ENCODE results near the gene STX4.

The STX4 gene, protein sequence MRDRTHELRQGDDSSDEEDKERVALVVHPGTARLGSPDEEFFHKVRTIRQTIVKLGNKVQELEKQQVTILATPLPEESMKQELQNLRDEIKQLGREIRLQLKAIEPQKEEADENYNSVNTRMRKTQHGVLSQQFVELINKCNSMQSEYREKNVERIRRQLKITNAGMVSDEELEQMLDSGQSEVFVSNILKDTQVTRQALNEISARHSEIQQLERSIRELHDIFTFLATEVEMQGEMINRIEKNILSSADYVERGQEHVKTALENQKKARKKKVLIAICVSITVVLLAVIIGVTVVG

DNA sequence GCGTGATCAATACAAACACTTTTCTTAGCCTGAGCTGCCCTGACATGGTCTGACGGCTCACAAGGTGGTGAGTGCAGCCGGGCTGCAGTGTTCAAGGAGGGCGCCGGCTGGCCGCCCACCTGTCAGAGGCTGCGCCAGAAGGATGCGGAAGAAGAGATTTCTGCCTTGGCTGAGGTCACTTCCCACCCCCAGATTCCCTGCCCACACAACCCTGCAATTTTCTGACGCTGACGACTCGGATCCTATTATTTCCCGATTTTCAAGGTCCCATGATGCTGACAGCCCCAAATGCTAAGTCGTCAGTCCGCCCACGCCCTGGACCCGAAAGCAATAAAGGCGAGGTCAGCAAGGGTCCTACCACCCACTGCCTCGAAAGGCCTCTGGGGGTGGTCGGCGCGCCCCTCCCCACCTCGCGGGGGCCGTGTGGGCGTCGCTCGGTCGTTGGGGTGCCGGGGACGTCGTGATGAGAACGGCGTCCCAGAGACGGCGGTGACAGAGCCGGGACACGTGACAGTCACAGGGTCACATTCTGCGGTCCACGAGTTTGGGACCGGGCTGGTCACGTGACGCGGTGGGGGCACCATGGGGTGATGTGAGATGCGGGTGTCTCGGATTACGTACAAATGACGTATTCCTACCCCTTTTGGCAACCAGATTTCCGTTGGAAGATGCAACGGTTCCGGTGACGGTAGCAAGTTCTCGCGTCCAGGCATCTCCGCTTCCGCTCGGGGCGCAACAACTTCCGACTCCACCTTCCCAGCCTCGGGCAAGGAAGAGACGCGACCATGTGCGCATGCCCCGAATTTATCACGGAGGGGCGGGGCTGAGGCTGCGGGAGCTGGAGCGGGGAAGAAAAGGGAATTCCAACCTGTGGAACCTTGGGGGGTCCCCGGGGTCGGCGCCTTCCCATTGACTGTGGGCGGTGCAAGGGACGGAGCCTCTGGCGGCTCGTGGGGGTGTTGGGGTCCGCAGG, at the start of gene STX4:
Gene STX4 (plus strand): TSS at position 823 of the 973 bp plus-strand sequence. CDS start 248 bp downstream, outside the sequence.
- peak; percentile 96 for DNase-seq (ENCODE audit: low read depth)

DNA sequence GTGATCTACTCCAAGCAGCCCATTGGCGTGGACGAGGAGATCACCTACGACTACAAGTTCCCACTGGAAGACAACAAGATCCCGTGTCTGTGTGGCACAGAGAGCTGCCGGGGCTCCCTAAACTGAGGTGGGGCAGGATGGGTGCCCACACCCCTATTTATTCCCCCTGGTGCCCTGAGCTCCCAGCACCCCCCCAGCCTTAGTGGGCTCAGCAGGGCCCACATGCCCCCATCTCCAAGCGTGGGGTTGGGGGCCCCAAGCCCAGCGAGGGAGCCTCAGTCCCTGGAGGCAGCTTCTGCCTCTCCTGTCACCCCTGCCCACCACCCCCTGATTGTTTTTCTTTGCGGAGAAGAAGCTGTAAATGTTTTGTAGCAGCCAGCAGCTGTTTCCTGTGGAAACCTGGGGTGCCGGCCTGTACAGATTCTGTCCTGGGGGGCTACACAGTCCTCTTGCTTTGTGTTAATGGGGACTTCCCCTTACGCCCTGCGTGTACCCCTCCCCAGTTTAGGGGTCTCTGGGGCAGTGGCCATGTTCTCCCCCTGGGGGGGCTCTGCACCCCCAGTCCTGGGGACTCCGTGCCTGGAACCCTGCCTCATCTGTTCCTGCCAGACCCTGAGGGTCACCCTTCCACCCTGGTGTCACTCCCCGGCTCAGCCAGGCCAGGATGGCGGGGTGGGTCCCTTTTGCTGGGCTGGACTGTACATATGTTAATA, 49.3 kb upstream of the STX4 start:
- DNase-seq (ENCODE audit: low read depth), result no peak

DNA sequence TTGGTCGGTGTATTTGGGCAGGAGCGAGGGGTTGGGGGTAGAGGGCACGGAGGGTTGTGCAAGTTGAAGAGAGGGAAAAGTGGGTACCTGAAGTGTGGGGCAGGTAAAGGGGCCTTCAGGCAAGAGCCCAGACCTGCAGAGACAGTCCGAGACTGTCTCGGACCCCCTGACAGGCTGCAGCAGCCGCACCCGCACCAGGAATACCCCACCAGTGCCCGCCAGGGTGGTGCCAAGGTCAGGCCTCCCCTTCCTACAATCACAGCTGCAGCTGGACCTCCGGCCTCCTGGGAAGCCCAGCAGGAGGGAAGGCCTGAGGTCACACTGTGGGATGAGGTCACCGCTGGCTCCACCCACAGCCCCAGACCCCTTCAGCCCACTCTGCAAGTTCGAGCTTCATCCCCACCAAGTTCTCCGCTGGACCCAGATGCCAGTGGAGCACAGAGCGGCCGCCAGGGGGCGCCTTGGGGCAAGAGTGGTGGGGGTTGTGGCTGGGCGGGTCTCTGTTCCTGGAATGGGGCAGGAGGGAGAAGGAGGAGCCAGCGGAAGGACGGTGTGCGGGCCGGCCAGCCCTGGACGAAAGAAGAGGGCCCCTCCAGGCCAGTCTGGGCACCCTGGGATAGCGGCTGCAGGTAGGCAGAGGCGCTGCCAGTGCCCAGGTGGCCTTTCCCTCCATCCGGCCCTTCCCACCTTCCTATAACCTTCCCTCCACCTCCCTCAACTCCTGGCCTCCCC, 48.5 kb upstream of the STX4 start, which contains the start of gene HSD3B7:
Gene HSD3B7 (plus strand): TSS at position 539 of the 732 bp plus-strand sequence. CDS start 452 bp downstream, outside the sequence.
- DNase-seq (ENCODE audit: low read depth), result peak; percentile 58

DNA sequence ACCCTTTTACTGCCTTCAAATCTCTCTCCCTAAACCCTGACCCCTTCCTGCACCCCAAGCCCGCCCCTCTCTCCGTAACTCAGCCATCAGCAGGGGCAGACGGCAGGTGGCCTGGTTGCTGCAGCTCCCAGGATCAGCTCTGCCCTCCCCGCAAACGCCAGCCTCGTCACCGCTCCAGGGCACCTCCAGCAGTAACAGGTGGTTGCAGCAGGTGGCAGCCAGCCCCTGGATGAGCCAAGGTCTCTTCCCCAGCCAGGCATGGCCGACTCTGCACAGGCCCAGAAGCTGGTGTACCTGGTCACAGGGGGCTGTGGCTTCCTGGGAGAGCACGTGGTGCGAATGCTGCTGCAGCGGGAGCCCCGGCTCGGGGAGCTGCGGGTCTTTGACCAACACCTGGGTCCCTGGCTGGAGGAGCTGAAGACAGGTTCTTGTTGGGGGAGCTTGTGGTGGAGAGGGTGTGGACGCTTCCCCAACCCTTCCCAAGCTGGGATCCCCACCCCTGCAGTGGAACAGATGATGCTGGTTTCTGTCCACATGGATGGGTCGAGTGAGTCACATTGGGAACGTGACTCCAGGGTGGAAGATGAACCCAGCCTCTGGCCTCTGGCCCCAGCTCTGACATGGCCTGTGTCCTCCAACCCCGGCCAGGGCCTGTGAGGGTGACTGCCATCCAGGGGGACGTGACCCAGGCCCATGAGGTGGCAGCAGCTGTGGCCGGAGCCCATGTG, 47.8 kb upstream of the STX4 start:
- DNase-seq (ENCODE audit: low read depth), result peak; percentile 54

DNA sequence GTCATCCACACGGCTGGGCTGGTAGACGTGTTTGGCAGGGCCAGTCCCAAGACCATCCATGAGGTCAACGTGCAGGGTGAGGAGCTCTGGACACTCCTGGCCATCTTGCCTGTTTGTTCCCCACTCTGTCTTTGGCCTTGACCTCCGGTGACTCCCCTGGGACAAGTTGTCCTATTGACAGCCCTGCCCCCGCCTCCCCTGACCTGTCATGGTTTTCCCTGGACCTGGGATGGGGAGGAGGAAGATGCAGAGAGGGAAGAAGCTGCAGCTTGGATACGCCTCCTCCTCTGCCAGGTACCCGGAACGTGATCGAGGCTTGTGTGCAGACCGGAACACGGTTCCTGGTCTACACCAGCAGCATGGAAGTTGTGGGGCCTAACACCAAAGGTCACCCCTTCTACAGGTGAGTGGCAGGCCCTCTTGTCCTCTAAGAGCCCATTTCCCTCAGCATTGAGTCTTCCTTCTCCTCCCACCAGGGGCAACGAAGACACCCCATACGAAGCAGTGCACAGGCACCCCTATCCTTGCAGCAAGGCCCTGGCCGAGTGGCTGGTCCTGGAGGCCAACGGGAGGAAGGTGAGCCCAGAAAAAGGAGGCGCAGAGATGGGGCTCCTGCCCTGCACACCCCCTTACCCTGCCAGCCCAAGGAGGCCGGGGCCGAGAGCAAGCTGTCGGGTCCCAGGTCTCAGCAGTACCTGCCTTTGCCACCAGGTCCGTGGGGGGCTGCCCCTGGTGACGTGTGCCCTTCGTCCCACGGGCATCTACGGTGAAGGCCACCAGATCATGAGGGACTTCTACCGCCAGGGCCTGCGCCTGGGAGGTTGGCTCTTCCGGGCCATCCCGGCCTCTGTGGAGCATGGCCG, 47.0 kb upstream of the STX4 start:
- no peak for DNase-seq (ENCODE audit: low read depth)

DNA sequence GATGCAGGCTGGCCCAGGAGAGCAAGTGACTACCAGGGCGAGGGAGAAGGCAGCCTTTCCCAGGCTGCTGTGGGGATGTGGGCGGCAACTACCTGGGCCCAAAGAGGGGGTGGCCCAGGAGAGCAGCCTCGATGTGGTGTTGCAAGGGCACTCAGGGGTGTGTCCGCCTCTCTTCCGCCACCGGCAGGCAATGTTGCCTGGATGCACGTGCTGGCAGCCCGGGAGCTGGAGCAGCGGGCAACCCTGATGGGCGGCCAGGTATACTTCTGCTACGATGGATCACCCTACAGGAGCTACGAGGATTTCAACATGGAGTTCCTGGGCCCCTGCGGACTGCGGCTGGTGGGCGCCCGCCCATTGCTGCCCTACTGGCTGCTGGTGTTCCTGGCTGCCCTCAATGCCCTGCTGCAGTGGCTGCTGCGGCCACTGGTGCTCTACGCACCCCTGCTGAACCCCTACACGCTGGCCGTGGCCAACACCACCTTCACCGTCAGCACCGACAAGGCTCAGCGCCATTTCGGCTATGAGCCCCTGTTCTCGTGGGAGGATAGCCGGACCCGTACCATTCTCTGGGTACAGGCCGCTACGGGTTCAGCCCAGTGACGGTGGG, 45.7 kb upstream of the STX4 start:
- no peak for DNase-seq (ENCODE audit: low read depth)

DNA sequence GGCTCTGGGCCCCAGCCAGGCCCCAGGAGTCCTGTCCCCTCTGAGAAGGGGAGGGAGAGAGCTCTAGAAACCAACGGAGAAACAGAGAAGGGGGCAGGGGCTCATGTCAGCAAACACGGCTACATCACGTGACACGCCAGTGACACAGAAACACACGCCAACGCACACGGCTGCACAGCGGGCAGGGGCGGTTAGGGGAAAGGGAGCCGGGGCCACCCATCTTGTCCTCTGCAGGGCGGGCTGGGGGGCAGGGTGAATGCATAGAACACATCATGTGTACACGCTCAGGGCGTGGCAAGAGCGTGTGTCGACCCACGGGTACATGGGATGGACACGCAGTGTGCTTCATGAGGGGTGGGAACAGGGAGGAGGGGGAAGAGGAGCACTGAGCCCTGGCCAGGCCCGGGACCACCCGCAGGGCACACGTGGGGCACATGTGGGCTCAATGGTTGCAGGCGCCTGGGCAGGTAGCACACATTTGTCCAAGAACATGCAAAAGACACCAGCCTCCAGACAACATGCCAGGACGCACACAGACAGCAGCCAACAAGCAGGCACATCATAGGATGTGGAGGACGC, 43.8 kb upstream of the STX4 start:
- DNase-seq (ENCODE audit: low read depth), result no peak

DNA sequence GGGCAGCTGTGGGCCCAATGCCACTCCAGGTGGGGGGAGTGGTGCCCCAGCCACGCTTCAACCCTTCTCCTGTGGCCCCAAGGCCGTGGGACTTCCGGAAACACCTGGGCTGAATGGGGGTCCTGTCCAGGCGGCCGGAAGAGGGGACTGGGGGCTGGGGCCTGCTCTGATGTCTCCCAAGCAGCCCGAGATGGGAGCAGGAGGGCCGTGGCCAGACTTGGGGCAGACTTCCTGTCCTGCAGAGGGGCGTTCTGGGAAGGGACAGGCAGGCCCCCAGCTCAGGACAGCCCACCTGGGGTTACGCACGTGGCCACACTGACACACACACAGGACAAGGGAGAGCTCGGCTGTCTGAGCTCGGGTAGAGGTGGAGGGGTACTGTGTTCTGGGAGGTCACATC, 43.3 kb upstream of the STX4 start:
- DNase-seq (ENCODE audit: low read depth), result no peak

DNA sequence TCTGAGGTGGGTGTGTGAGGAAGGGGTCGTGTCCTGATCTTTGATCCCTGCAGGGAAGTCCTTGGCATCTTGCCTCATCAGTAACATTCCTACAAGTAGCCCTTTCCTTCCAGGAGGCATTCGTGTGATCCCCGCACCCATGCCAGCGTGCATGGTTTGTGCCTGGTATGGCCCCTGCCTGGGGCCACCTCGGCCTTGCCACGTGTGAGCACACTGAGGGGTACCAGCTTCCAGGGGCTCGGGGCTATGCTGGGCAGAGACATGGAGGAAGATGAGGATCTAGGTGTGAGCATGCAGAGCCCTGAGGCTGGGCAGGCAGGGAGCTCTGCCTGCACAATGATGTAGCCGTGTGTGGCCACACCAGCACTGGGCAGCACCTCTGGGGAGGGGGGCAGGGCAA, 42.3 kb upstream of the STX4 start:
- DNase-seq (ENCODE audit: low read depth), result no peak

DNA sequence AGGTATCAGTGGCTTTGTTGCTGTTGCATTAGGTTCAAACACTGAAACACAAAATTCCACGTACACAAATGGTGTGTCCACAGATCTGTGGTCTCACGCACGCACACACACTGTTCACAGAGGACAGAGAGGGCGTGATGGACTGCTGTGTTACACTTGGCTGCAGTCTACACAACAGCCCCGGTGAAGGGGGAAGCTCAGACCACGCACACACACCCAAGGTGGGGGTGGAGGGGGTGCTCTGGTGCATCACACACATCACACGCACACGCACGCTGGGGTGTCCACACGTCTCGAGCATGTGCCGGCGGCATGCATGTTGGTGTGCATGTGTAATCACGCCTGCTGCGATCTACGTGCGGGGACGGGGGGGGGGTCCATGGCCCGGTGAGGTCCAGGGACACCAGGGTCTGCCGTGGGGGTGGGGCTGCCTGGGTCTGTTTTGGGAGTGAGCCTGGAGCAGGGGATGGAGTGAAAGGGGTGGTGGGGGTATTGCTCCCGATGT, 41.0 kb upstream of the STX4 start:
- no peak for DNase-seq (ENCODE audit: low read depth)

DNA sequence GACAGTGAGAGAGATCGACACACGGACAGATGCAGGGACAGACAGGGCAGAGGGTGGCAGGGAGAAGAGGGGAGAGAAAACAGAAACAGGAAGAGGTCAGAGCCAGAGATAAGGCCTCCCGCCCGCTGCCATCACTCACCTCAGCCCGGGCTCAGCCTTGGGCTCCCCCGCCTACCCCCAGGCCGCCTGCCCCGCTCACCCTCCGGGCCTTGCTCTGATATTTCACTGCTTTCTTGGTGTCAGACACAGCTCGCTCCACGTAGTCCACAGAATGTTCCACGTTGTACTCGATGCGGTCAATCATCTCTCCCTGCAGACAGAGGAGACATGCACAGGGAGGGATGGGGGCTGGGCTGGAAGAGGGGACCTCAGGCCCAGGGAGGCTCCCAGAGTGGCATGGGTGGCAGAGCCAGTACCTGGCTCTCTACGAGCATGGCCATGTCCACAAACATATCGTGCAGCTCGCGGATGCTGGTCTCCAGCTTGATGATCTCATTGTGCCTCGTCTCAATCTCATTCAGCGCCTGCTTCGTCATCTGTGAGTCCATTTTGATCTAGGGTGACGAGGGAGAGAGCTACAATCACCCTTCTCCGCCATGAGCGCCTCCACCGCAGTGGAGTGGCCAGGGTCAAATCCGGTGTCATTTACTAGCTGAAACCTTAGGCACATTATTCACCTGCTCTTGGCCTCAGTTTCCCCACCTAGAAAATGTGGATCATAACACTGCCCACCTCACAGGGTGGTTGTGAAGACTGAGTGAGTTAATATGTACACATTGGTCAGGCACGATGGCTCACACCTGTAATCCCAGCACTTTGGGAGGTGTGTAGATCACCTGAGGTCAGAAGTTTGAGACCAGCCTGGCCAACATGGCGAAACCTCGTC, 40.2 kb upstream of the STX4 start:
- DNase-seq (ENCODE audit: low read depth), result no peak

DNA sequence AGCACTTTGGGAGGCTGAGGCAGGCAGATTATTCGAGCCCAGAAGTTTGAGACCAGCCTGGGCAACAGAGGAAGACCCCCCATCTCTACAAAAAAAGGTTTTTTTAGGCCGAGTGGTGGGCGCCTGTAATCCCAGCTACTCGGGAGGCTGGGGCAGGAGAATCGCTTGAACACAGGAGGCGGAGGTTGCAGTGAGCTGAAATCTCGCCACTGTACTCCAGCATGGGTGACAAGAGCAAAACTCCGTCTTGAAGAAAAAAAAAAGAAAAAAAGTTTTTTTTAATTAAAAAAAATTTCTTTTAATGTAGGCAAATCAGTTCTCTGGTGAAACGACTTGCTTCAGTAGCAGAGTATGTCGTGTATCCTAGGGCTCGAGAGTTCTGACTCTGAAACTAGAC, 37.4 kb upstream of the STX4 start:
- DNase-seq (ENCODE audit: low read depth), result no peak

DNA sequence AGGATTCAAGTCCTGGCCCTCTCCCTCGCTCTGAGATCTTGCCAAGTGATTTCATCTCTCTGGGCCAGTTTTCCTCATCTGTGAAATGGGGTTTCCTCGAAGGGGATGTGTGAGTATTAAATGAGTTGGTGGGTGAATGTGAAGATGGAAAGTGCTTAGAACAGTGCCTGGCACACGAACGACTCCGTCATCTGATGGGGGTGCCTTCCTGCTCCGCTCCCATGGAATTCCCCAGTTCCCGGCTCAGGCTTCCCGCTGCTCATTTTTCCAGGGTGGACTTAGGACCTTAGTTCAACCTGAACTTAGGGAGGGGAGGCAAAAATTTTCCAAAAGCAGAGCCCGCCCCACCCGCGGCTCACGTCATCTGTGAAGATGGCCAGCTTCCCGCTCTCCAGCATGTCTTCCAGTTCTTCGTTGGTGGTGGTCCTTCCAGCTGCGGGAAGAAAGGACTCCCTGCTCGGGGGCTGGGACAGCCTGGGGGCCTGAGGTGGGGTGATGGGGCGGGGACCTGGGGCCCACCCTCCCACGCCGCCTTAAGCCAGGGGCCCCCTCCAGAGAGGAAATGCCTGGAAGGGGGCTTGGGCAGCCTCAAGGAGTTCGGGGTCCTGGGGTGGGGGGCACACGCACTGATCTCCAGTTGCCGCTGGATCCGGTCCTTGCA, 36.9 kb upstream of the STX4 start:
- DNase-seq (ENCODE audit: low read depth), result no peak

DNA sequence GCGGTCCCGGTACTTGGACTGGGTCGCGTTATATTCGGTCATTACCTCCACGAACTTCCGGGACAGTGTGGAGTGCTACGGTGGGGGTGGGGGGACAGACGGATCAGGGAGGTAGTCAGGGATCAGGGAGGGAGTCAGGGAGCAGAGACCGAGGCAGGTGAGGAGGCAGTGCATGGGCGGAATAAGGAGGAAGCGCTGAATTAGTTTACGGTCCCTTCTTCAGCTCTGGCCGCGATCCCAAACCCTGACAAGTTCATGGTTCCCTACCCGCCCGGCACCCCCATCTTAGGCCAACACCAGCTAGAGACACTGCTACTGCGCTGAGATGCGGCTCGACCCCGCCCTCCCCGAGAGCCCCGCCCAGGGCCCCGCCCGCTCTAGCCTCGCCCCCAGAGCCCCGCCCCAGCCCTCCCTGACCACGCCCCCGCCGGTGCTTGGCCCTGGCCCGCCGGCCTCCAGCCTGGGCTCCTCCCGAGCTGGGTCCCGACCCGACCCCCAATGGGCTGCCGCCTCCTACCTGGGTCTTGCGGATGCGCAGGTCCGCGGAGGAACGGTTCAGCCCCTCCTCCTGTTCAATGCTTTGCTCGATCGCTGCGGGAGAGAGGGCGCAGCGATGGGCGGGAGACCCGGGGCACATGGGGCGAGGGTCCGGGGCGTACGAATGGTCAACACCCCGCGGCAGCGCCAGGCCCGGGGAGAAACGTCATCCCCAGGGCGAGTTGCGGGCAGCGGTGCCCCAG, 36.2 kb upstream of the STX4 start:
- DNase-seq (ENCODE audit: low read depth), result peak; percentile 39

DNA sequence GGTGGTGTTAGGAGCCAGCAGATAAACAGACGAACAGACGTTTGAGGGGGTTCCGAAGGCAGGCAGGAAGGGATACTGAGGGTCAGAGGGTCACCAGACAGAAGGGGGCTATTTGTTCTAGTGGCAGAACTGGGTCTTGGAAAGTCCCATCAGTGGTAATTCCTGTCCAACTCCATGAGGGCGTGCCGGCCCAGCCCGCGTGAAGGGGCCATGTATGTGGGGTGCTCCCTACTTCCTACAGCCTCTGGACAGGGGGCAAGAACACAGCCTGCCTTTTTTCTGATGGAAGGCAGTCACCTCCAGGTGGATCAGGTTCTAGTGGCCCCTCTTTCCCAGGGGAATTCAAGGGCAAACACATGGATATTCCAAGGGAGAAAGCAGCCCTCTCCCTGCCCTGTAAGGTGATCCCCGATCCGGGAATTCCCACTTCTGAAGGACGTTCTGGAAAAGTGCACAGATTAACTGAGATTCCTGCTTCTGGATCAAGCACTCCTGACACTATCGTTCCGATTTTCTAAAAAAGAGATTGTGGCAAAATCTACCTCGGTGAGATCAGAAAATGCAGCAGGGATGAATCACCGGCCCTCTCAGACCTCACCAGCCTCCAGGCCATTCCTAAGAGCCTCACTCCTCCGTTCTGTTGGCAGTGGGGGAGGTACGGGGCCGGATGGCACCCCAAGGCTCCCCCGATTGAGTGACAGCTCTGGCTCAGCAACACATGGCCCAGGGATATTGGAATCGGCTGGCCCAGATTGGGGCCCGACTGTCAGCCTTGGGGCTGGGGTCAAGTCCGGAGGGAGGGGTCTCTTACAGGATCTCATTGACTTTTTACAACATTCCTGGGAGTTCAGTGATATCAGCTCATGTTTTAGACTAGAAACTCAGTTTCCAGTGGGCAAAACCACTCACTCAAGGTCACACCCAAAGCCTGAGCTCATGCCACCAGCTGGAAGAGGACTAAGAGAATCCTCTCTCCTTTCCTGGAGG, 35.3 kb upstream of the STX4 start:
- peak; percentile 48 for DNase-seq (ENCODE audit: low read depth)
